ENCODE data around the gene CYLD. TPM values are rescaled to one million over a fixed set of nuclear protein-coding genes. Genes with fewer than 3 reads are reported as not detected.
A peak's percentile ranks its signal among the peaks of the same experiment; 100 is the strongest.

CYLD gene
- total and polyA plus RNA-seq, 10 of the 15 experiments (the other 5 are each of a cell fraction or from before 2014, with no cell fraction given): 19.2 to 106 (median 46.1) TPM

- TF ChIP-seq CEBPB (IDR thresholded peaks at IDR 0.05; ENCODE audit: borderline replicate concordance in 1 of 2, low read depth in 2 of 2, low read length in 2 of 2) (no peak), NFYA (IDR thresholded peaks at IDR 0.05; ENCODE audit: borderline replicate concordance, low read depth, low read length) (no peak), CBFB (IDR thresholded peaks at IDR 0.05; ENCODE audit: low read depth) (no peak), EED (IDR thresholded peaks at IDR 0.05; ENCODE audit: low read depth) (peak; percentile 79), CEBPZ (IDR thresholded peaks at IDR 0.05; ENCODE audit: low read depth, low read length) (no peak), CBX5 (IDR thresholded peaks at IDR 0.05; ENCODE audit: low read depth) (no peak; the same call in 1 of the 2 replicates), PRDM15 (CRISPR knock-in tag; IDR thresholded peaks at IDR 0.05) (no peak), ESRRA (IDR thresholded peaks at IDR 0.05; ENCODE audit: low read length) (no peak), CHD4 (IDR thresholded peaks at IDR 0.05) (no peak), SIX5 (IDR thresholded peaks at IDR 0.05; ENCODE audit: low read depth, low read length, severe bottlenecking) (no peak), ZBED1 (IDR thresholded peaks at IDR 0.05; ENCODE audit: borderline replicate concordance) (no peak), RFX5 (IDR thresholded peaks at IDR 0.05; ENCODE audit: low read depth, low read length) (no peak), MTA3 (IDR thresholded peaks at IDR 0.05; ENCODE audit: borderline replicate concordance, low read length) (no peak), EGR1 (IDR thresholded peaks at IDR 0.05; ENCODE audit: borderline replicate concordance in 1 of 2, low read depth in 2 of 2, low read length in 2 of 2) (0 out of 3 replicates have a peak, but pooled peaks of 1 of the 2 experiments have one; percentile 5), CREM (IDR thresholded peaks at IDR 0.05; ENCODE audit: low read depth) (no peak), E4F1 (IDR thresholded peaks at IDR 0.05; ENCODE audit: borderline replicate concordance, partially characterized antibody) (no peak), ZNF384 (IDR thresholded peaks at IDR 0.05; ENCODE audit: borderline replicate concordance, low read depth, low read length) (no peak), BMI1 (IDR thresholded peaks at IDR 0.05; ENCODE audit: borderline replicate concordance) (no peak), PAX5 (IDR thresholded peaks at IDR 0.05; ENCODE audit: borderline replicate concordance, low read depth, low read length) (no peak), ZNF207 (IDR thresholded peaks at IDR 0.05; ENCODE audit: borderline replicate concordance) (peak; percentile 32; the same call in 1 of the 2 replicates), RB1 (IDR thresholded peaks at IDR 0.05; ENCODE audit: borderline replicate concordance) (no peak), MAX (IDR thresholded peaks at IDR 0.05; ENCODE audit: low read depth, low read length) (no peak)
These were observed 32.7 kb upstream of the CYLD start (continued) for GRCh38 chr16:50709061-50709684.
